Measurements from ENCODE around the gene PKP3.
A peak's percentile ranks its signal among the peaks of the same experiment; 100 is the strongest.
"Not testable (repeated sequence)": the region's sequence is repeated elsewhere in the genome, so short reads cannot be mapped to it uniquely, and the experiment has no call there.

The PKP3 gene

GRCh38 chr11:408154-409007 lies 14.4 kb downstream of the PKP3 start:
- H3K27ac ChIP-seq: peak overlapping the region; percentile 54
- TF ChIP-seq CTCF (IDR thresholded peaks at IDR 0.05) (no peak), ZFX (IDR thresholded peaks at IDR 0.05; ENCODE audit: borderline replicate concordance) (no peak)

GRCh38 chr11:409008-409599 lies 15.1 kb downstream of the PKP3 start:
- no peak for TF ChIP-seq CTCF (IDR thresholded peaks at IDR 0.05)
- no peak for TF ChIP-seq ZFX (IDR thresholded peaks at IDR 0.05; ENCODE audit: borderline replicate concordance)
- peak overlapping the region; percentile 54 for H3K27ac ChIP-seq

- no peak for TF ChIP-seq CTCF (IDR thresholded peaks at IDR 0.05)
- TF ChIP-seq ZFX (IDR thresholded peaks at IDR 0.05; ENCODE audit: borderline replicate concordance): no peak
- peak overlapping the region; percentile 54 for H3K27ac ChIP-seq
Observed at GRCh38 chr11:409600-410483, 15.8 kb downstream of the PKP3 start.

GRCh38 chr11:410711-411110 lies 16.7 kb downstream of the PKP3 start:
- not testable (repeated sequence) for H3K27ac ChIP-seq

- not testable (repeated sequence) for H3K27ac ChIP-seq
Observed at GRCh38 chr11:411520-411919, 17.5 kb downstream of the PKP3 start.

GRCh38 chr11:412641-413119 lies 18.7 kb downstream of the PKP3 start:
- H3K27ac ChIP-seq: no peak overlapping the region
- no peak for TF ChIP-seq CTCF (IDR thresholded peaks at IDR 0.05)

- H3K27ac ChIP-seq: no peak overlapping the region
- no peak for TF ChIP-seq ZFX (IDR thresholded peaks at IDR 0.05; ENCODE audit: borderline replicate concordance)
- TF ChIP-seq CTCF (IDR thresholded peaks at IDR 0.05): no peak
Observed at GRCh38 chr11:413120-414081, 19.4 kb downstream of the PKP3 start.
